ENCODE data around the gene CDH4.
"Not testable (repeated sequence)": the region's sequence is repeated elsewhere in the genome, so short reads cannot be mapped to it uniquely, and the experiment has no call there.

The CDH4 gene

DNA sequence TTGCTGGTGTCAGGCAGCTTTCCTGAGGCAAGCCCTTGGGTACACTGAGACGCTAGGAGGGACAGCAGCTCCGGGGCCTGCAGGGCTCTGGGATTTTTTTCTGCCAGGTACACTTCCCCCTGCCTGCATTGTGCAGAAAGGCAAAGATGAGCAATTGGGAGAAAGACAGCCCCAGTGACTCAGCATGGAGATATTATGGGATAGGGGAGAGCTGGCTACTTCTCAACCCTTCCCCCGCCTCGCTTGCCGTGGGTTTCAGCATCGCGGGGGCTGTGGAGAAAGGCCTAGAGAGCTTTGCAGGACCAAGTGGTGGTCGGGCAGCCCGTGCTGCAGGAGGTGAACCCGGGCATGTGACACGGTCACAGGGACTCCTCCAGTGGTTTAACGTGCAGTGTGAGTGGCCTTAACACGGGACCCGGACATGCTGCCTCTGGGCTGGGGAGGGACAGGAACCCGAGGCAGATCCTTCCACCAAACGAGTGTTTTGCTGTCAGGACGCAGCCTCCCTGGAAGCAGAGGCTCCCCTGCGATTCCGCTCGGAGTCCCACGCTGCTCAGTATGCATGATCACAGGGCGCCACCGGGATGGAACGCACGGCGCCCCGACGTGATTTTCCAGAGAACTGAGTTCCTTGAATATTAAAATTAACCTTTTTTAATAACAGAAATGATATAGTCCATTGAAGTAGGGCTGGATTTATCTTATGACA lies 139.9 kb downstream of the CDH4 start:
- DNase-seq: no peak

DNA sequence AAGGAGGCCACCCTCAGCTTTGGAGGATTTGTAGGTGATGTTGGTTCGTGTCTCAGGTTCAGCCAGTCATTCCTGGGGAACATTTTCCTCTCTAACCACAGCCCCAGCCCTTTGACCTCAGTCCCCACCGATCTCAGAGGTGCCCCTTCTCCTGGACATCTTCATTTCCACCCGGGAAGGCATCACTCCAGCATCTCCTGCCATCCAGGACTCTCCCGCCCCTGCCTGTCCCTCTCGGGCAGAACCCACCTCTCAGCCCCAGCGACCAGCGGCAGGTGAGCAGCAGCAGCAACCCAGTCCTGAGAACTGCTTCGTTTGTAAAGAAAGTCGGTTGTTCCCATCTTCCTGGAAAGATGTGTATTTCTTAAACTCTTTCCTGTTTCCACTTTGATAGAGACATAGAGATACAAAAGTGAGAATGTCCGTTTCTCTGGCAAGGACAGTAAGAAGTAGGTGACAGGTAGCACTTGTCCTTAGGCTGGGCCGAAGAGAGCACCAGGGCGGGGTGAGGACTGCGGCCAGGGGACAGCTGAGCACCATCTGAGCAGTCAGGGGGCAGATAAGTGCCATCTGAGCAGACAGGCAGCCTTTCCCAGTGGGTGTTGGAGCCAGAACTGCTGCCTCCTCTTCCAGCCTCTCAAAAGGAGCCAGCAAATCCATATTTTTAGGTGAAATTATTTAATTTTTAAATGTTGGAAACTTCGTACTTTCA lies 142.2 kb downstream of the CDH4 start:
- no peak for DNase-seq

DNA sequence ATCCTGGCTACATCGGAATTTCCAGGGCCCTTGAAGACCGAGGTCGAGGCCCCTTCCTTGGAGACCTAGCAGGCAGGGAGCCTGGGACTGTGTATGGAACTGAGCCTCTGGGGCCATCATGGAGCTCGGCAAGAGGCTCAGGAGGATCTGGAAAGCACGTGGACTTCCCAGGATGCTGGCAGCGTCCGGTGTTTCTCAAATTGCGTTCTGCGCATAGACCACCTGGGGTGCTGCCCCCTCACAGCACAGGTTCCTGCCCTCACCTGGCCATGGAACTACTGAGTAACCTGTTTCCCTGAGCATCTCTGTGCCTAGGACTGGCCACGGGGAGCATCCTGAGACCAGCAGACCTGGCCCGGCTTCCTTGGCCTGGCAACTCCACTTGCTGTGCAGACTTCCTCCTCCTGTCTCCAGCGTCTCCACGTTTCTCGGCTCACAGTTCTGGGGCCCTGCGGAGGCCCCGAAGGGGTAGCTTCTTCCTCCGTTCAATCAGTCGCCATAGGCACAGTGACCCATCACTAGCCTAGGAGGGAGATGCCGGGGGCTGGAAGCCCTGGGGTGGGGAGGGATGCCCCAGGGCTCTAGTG lies 144.3 kb downstream of the CDH4 start:
- no peak for DNase-seq

DNA sequence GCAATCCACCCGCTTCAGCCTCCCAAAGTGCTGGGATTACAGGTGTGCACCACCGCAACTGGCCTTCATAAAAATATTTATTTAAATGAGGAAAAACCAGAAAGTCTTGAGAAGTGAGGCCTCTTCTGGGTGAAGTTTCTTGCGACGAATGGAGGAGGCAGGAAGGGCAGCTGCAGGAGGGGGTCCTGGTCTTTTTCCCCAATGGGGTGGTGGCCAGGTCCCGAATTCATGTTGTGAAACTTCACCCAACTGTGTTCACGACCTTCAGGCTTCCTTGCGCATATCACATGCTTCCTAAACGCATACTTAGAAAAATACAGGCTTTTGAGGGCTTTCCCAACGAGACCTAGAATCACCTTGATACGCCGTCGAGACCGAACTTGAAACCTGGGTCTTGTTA lies 145.1 kb downstream of the CDH4 start:
- no peak for DNase-seq

DNA sequence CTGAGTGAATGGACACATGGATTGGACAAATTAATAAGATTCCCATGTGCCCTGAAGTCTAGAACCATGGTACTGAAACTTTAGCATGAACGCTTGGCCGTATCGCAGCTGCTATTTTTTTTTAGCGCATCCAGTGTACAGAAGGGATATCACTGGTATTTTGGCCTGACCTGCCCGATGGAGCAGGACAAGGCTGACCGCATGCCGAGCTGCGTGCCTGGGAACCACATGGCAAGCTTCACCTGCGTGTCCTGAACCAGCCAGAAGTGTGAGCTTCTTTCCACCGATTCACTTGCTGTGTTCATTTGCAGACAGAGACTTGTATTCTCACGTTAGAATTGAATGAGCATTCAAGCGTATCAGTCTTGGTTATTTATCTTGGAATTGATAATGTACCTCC lies 145.7 kb downstream of the CDH4 start:
- no peak for DNase-seq

DNA sequence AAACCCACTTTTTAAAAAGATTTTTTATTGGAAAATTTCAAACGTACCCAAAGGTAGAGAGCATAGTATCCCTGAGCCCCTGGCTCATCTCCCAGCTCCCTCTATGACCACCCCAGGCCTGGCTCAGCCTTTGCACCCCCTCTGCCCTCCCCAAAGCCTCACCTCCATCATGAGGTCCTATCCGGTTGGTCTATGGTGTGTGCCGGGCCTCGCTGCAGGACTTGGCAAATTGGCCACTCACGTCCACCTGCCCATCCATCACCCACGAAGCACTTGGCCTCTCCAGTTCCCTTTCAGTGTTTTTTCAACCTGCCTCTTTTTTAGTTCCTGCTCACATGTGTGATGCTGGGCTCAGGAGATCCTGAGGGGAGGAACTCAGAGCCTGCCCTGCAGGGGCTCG lies 147.4 kb downstream of the CDH4 start:
- DNase-seq: no peak

DNA sequence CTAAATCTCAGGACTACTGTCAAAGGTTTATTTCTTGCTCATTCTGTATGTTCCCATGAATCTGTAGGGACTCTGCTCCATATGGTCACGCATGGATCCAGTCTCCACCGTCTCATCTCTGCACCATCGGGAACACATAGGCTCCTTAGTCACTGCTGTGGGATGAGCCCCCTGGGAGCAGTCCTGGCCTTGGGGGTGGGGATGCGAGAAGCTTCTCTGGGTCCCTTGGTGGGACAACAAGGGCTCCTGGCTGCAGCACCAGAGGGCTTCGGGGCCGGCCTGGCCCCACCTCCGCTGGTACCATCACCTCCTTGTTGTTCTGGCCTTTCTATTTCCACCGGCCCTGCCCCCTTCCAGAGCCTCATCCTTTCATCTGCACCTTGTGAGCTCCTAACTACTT lies 148.4 kb downstream of the CDH4 start:
- DNase-seq: no peak

DNA sequence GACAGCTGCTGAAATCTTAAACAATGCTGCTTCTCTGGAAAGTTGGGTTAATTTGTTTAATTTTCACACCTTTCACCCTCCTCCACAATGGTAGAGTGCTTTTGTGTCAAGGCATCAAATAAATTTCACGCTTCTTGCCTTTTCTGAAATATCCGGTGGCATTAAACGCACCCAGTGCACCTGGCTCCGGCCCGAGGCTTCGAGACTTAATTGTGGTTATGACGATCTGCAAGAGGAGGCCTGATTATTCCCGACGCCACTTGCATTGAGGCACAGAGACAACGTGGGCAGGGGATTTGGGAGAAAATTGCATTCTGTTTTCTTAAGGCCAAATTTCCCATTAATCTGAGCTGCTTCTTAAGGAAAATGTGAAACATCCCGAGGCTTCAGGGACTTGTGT lies 152.2 kb downstream of the CDH4 start:
- no peak for DNase-seq

DNA sequence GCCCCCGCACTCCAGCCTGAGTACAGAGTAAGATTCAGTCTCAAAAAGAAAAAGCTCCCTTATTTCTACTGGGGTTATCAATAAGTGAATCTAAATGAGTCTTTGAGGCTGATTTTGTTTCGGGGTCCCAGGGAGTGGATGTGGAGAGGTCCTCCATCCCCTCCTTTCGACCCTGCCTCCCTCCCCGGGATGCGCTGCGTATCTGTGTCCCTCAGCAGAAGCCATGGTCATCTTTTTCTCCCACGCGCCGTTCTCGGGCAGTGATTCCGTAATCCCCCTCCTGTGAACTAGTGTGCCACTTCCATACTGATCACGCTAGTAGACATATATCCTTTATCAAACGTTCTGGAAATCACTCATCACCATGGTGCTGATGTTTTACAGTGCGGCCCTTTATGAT lies 152.9 kb downstream of the CDH4 start:
- DNase-seq: no peak

DNA sequence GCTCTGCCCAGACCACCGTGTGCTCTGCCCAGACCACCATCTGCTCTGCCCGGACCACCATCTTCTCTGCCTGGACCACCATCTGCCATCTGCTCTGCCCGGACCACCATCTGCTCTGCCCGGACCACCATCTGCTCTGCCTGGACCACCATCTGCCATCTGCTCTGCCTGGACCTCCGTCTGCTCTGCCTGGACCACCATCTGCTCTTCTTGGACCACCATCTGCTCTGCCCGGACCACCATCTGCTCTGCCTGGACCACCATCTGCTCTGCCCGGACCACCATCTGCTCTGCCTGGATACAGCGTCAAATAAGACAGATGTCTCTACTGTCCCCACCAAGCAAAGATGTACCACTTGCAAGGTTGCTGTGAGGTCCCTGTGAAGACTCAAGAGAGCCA lies 154.7 kb downstream of the CDH4 start:
- not testable (repeated sequence) for DNase-seq

DNA sequence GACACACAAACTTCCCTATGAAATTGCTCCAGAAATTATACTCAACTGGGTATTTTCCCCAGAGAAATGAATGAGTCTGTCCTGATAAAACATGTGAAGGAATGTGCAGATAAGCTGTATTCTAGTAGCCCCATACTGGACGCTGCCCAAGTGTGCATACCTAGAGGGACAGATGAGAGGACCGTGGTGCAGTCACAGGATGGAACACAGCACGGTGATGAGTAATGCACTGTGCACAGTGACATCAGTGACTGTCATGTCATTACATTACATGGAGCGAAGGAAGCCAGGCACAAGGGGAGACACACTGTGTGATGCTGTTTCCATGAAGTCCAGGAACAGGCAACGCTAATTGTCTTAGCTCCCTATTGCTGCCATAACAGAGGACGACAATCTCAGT lies 155.5 kb downstream of the CDH4 start:
- no peak for DNase-seq

DNA sequence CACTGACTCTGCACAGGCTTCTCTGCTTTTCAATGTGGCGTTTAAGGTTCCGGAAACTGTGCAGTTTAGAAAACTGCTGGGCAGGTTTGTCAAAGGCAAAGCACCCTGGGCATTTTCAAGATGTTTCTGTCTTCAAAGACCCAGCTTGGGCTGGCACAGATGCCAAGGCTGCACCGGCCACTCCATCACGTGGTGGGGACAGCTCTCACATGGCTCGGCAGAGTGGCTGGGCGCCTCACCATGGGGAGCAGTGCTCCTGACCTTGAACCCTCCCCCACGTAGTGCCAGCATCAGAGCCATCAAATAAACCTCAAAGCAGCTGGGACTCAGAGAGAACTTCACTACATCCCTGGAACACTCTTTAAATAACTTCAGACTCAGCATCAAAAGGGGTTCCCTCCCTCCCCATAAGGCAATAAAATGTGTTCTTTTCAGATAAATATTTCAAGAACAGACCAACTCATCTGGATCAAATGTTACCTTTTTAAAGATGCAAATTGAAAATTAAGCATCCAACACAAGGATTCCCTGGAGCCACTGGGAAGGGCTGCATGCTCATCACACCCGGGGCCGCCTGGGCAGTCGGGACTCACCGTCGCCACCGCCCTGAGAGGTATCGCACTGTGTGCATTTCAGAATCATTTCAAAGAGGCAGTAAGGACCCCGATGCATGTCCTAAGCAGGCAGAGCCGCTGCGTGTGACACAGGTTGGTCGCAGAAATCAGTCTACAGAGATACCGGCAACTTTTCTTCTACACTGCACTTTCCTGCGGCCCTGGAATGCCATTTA lies 157.1 kb downstream of the CDH4 start:
- DNase-seq: no peak

DNA sequence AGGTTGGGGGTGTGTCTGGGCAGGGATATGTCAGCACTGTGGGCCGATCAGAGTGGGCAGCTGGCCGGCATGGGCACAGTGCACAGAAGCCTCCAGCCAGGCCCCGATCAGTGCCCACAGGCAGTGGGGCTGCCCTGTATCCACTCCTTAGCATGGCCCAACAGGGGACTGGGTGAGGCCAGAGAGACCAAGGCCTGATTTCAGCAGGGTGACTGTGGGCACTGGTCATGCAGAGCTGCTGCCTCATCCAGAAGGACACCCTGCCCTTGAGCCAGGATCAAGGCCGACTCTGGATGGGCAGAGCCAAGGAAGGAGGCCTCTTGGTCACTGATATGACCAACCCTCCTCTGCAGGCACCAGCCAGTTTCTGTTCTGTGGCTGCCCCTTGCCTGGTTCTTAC lies 159.7 kb downstream of the CDH4 start:
- no peak for DNase-seq

DNA sequence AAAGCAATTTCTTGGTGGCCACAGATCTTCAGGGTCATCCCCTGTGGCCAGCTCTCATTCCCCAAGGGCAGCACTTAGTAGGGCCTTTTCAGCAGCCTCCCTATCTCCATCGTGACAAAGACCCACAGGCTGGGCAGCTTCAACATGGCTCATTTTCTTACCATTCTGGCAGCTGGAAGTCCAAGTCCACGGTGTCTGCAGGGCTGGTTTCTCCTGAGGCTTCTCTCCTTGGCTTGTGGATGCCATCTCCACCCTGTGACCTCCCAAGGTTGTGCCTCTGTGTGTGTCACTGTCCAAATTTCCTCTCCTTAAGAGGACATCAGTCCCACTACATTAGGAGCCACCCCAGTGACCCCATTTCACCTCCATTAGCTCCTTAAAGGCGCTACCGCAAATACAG lies 161.7 kb downstream of the CDH4 start:
- DNase-seq: no peak

DNA sequence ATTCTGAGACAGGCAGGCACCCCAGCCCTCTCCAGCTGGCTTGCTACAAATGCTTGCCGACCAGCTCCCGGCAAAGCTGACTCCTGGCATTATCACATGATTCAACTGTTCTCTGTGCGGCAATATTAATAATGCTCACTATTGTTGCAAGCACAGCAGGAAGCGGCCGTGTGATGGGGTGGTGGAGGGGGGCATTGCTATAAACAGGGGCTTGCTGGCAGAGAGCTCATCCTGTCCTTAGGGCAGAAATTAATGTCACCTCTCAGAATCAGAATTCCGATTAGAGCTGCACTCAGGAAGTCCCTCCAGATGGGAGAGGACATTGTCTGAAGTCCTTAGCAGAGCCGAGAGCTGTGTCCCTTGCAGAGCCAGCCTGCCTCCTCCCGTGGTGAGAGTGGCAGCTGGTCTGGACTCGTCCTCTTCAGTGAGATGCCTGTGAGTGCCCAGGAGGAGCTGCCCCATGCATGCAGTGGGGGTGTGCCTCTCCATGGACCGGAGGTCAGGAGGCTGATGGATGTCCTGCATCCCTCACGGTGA lies 162.5 kb downstream of the CDH4 start:
- no peak for DNase-seq

DNA sequence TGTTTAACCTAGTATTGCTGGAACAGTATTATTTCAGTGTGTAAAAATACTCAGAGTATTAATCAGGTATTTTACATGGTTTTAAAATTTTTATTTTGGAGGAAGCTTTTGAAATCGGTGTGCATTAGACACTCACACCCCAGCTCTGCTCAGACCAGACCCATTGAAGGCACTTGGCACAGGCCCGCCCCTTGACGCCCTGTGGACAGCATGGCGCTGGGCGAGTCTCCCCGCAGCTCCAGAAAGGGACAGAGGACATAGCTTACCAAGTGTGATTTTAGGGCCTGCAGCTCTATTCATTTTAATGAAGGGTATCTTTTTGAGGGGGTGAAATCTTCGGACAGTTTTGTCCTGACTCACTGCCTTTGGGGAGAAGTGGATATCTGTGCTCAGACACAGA lies 164.5 kb downstream of the CDH4 start:
- no peak for DNase-seq

DNA sequence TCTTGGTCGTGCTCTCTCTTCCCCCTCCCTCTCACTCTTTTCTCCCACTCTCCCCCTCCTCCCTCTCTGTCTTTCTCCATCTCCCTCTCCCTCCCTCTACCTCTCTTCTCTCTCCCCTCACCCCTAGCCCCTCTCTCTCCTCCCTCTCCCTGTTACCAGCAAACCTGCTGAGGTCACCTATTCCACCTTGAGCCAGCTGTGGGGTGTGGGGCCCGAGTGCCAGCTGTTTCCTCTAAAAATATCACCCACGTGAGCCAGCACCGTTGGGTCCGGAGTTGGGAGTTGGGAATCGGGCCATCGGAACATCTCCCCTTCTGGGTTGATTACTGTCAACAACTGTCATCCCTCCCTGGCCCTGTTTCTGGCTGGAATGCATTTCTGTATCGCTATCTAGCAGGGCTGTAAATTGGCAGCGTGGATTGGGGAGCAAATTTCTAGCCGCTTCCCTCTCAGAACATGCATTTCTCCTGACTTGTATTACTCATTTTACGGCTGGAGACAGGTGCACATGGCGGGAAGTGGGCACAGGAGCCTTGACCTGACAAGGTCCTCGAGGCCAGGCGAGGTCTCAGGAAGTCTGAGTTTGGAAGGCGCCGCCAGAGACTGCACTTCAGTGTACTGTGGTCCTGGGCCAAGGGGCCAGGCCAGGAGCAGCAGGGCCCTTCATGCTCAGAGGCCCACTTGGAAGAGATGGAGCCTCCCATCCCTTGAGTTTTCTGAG lies 165.3 kb downstream of the CDH4 start:
- no peak for DNase-seq

DNA sequence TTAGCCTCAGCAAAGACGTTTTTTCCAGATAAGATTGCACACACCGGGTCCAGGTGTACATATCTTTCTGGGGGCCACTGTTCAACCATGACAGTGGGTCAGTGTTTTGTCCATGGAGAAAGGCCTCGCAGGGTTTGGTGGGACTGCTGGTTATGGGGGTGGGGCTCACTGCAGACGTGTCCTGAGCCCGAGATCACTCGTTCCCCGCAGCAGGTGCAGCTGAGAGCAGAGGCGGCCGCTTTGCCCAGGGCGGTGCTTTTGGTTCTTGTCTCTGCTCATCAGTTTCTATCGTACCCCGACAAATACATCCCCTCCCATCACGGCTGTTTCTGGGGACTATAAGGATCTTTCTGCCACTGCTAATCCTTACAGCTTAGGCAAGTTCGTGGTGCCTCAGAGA lies 166.9 kb downstream of the CDH4 start:
- DNase-seq: no peak

DNA sequence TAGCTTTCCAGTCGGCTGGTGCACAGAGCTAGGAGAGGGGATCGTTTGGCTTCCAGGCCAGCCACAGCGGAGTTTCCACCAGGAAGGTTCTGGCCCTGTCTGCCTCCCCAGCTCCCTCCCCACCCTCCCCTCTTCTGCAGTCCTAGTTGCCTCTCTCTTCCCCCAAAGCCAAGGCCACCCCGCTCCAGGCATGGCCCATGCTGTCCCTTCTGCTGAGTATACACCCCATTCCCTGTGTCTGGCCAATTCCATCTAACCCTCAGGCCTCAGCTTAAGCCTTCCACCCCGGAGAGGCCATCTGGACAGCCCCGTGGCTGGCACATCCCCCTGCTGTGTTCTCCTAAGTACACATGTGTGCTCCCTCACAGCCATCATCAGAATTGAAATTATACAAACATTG lies 167.4 kb downstream of the CDH4 start:
- DNase-seq: no peak

DNA sequence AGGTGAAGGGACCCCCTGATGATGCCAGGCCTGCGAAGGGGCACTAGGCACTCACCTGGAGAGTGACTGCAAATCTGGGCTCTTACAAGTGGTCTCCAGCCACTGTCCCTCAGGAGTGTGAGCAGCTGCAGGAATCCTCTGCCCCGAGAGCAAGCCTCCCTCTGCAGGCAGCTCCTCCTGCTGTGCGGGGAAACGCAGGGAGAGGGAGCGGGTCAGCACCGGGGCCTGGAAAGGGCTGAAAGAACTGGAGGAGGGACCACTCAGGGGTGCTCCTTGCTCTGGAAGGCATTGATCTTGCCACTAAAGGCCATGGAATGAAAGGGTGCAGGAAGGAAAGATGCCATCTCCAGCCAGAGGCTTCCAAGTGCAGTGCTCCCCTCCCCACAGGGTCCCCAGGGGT lies 168.0 kb downstream of the CDH4 start:
- no peak for DNase-seq

DNA sequence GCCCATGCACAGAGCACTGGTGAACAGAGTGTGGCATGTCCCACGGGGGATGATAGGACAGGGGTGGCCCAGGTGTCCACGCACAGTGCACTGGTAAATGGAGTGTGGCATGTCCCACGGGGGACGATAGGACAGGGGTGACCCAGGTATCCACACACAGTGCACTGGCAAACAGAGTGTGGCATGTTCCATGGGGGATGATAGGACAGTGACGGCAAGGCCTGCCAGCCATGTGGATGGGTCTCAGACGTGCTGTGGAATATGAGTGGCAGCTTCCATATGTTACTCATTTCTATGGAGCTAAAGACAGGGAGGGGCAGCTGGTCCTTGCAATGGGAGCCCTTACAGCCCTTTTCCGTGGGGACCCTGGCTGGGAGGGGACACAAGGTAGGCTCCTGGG lies 168.7 kb downstream of the CDH4 start:
- no peak for DNase-seq

DNA sequence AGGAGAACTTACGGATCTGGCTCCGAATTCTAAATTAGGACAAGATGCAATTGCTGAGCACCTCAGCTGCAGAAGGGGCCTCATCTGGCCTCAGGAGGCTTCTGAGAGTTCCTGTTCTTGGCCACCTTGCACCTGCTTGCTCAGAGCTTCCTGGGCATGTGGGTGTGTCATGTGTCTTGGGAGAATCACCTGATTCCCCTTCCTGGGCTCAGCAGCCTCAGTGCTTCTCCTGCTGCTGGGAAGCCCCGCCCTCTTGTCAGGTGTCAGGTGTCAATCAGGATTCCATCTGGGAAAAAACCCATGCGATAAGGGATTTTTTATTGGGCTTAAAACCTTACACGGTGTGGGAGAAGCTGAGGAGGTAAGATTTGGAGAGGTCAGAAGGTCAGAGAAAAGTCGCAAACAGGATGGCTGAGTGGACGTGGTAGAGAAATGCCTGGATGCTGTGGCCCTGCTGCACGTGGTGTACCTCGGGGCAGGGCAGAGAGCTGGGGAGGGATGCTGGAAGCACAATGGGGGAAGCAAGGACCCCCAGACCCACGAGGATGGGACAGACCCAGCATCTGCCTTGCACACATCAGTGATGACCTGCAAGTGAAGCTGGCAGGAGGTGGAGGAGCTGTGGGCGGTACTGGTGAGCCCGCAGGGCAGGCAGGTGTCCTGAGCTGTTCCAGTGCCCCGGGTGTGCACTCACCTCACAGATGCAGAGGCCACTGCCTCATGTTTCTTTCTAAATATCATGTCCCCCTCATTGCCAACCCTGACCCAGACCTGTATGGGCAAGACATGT lies 170.8 kb downstream of the CDH4 start:
- no peak for DNase-seq
